PC-3 (cell line): Measurements from ENCODE around the gene C1GALT1. TPM values are rescaled to one million over a fixed set of nuclear protein-coding genes. Genes with fewer than 3 reads are reported as not detected.
"Not testable (repeated sequence)": the region's sequence is repeated elsewhere in the genome, so short reads cannot be mapped to it uniquely, and the experiment has no call there.

Experiments
- ATAC-seq: fragments of 200-7000 bp; cut with Tn5 transposase; 2 replicates; pipeline ENCODE4 v1.9.1; 2020; ENCODE audit warnings: mild to moderate bottlenecking, moderate library complexity
- BruUV-seq: library from RNA; stranded (reverse); fragments of 400-500 nt; replicated peaks from 2 replicates; lab custom pipeline; 2021; lab: Mats Ljungman, UMichigan
- CTCF ChIA-PET: fragments of 300-600 bp; sonication (Branson Sonifier 250); formaldehyde crosslinking; loops from one replicate; lab custom pipeline; 2022; ENCODE audit warnings: antibody characterized with exemption; lab: Charles Lee
- POLR2A ChIA-PET: fragments of 300-600 bp; sonication (Branson Sonifier 250); formaldehyde crosslinking; loops from one replicate; lab custom pipeline; 2022; ENCODE audit warnings: antibody characterized with exemption; ENCODE audit not compliant: unreplicated experiment; lab: Charles Lee
- DNase-seq: peaks from one replicate; pipeline ENCODE4 v3.0.0-alpha.2; 2015
- H2AFZ ChIP-seq: fragments of 300-600 bp; sonication (generic); 2 replicates; pipeline ENCODE4 v1.6.0; 2016; ENCODE audit warnings: antibody characterized with exemption, low read length
- H3F3A ChIP-seq: fragments of 300-600 bp; sonication (generic); one replicate; pipeline ENCODE4 v1.6.0; 2017; ENCODE audit warnings: antibody characterized with exemption, low read length, control low read depth, mild to moderate bottlenecking; ENCODE audit not compliant: unreplicated experiment
- H3K27ac ChIP-seq: fragments of 300-600 bp; sonication (generic); 2 replicates; pipeline ENCODE4 v1.5.1; 2016; ENCODE audit warnings: mild to moderate bottlenecking, low read length
- H3K27me3 ChIP-seq: fragments of 300-600 bp; sonication (generic); 2 replicates; pipeline ENCODE4 v1.6.1; 2016; ENCODE audit warnings: low read length, mixed read lengths
- H3K36me3 ChIP-seq: fragments of 300-600 bp; sonication (generic); 2 replicates; pipeline ENCODE4 v1.6.1; 2016; ENCODE audit warnings: low read depth, mixed run types, low read length, mixed read lengths
- H3K4me1 ChIP-seq: fragments of 300-600 bp; sonication (generic); 2 replicates; pipeline ENCODE4 v1.5.1; 2016; ENCODE audit warnings: low read length; ENCODE audit not compliant: insufficient read depth
- H3K4me2 ChIP-seq: fragments of 300-600 bp; sonication (generic); 2 replicates; pipeline ENCODE4 v1.6.0; 2016; ENCODE audit warnings: low read length
- H3K4me3 ChIP-seq: fragments of 300-600 bp; sonication (generic); 2 replicates; pipeline ENCODE4 v1.5.1; 2016; ENCODE audit warnings: mild to moderate bottlenecking, low read length, mixed read lengths
- H3K79me2 ChIP-seq: fragments of 300-600 bp; sonication (generic); 2 replicates; pipeline ENCODE4 v1.6.1; 2017; ENCODE audit warnings: low read length, mixed read lengths
- H3K9ac ChIP-seq: fragments of 300-600 bp; sonication (generic); 2 replicates; pipeline ENCODE4 v1.6.0; 2016; ENCODE audit warnings: mild to moderate bottlenecking, low read length
- H3K9me2 ChIP-seq: fragments of 300-600 bp; sonication (generic); replicated peaks from 2 replicates; pipeline ENCODE4 v1.6.1; 2016; ENCODE audit warnings: mixed run types, low read length, mixed read lengths
- H3K9me3 ChIP-seq: fragments of 300-600 bp; sonication (generic); 2 replicates; pipeline ENCODE4 v1.6.1; 2016; ENCODE audit warnings: low read length, mixed read lengths
- H4K20me1 ChIP-seq: fragments of 300-600 bp; sonication (generic); 2 replicates; pipeline ENCODE4 v1.6.1; 2016; ENCODE audit warnings: low read length, mixed read lengths
- CTCF ChIP-seq: fragments of 300-600 bp; sonication (generic); conservative IDR thresholded peaks from 2 replicates; pipeline ENCODE4 v1.5.1; 2017; ENCODE audit warnings: antibody characterized with exemption, low read depth, mild to moderate bottlenecking, low read length
- EZH2 ChIP-seq: fragments of 300-600 bp; sonication (generic); IDR thresholded peaks from one replicate; pipeline ENCODE4 v1.6.1; 2017; ENCODE audit warnings: antibody characterized with exemption, mild to moderate bottlenecking, low read length; ENCODE audit not compliant: unreplicated experiment
- EZH2phosphoT487 ChIP-seq: fragments of 300-600 bp; sonication (generic); IDR thresholded peaks from 2 replicates; pipeline ENCODE4 v1.6.1; 2018; ENCODE audit warnings: mild to moderate bottlenecking, antibody characterized with exemption, low read length, borderline replicate concordance
- intact Hi-C: fragments of 100-400 bp; cut with micrococcal nuclease; formaldehyde crosslinking; loops from 2 replicates; pipeline ENCODE4 v1.9.0; 2023
- total RNA-seq: library from RNA; depleted of rRNA; stranded (reverse); fragments of >200 nt; gene quantifications from 2 replicates; pipeline ENCODE4 v1.2.3, GENCODE V29; 2014

C1GALT1 gene
- total RNA-seq, 1 experiment from 2014 or later: 32.3 TPM

GRCh38 chr7:7237978-7238267 is 55.6 kb downstream of the C1GALT1 start:
- no peak overlapping the region for H3K27ac ChIP-seq
- no peak for TF ChIP-seq EZH2phosphoT487
- no peak for TF ChIP-seq EZH2
- no peak for TF ChIP-seq CTCF
- ChIA-PET CTCF (no interaction called here), POLR2A (no interaction called here)
- no peaks in the 10 kb centered on the region for H4K20me1 ChIP-seq
- H2AFZ ChIP-seq: no peak overlapping the region
- intact Hi-C loops: no loop called here
- no TSS peak for BruUV-seq
- no peaks in the 10 kb centered on the region for H3K27me3 ChIP-seq
- DNase-seq: no peak
- H3F3A ChIP-seq: no peaks in the 10 kb centered on the region
- H3K9me3 ChIP-seq: no peaks in the 10 kb centered on the region
- H3K4me1 ChIP-seq: no peaks in the 10 kb centered on the region
- no peak overlapping the region for H3K9ac ChIP-seq
- H3K9me2 ChIP-seq: no peaks in the 10 kb centered on the region
- H3K4me2 ChIP-seq: no peak overlapping the region
- no peak for ATAC-seq
- no peaks in the 10 kb centered on the region for H3K79me2 ChIP-seq
- no peak overlapping the region for H3K4me3 ChIP-seq
- peaks cover 6% of the 10 kb centered on the region; the same call in 1 of the 2 replicates for H3K36me3 ChIP-seq

GRCh38 chr7:7239346-7239745 is 57.0 kb downstream of the C1GALT1 start:
- H3F3A ChIP-seq: no peaks in the 10 kb centered on the region
- H3K27me3 ChIP-seq: no peaks in the 10 kb centered on the region
- TF ChIP-seq EZH2phosphoT487 (no peak), EZH2 (no peak), CTCF (no peak)
- BruUV-seq: no TSS peak
- no peak for ATAC-seq
- H3K36me3 ChIP-seq: peaks cover 16% of the 10 kb centered on the region; the same call in 1 of the 2 replicates
- no peak overlapping the region for H3K4me2 ChIP-seq
- ChIA-PET CTCF (no interaction called here), POLR2A (no interaction called here)
- intact Hi-C loops: no loop called here
- H3K79me2 ChIP-seq: no peaks in the 10 kb centered on the region
- H2AFZ ChIP-seq: no peak overlapping the region
- no peaks in the 10 kb centered on the region for H3K9me2 ChIP-seq
- no peak overlapping the region for H3K4me3 ChIP-seq
- H4K20me1 ChIP-seq: no peaks in the 10 kb centered on the region
- no peak overlapping the region for H3K27ac ChIP-seq
- DNase-seq: no peak
- no peaks in the 10 kb centered on the region for H3K9me3 ChIP-seq
- no peaks in the 10 kb centered on the region for H3K4me1 ChIP-seq
- H3K9ac ChIP-seq: no peak overlapping the region

- ChIA-PET CTCF (no interaction called here), POLR2A (no interaction called here)
- H2AFZ ChIP-seq: no peak overlapping the region
- H3K79me2 ChIP-seq: no peaks in the 10 kb centered on the region
- no peak overlapping the region for H3K9ac ChIP-seq
- no peaks in the 10 kb centered on the region for H3K27me3 ChIP-seq
- H4K20me1 ChIP-seq: no peaks in the 10 kb centered on the region
- H3K27ac ChIP-seq: no peak overlapping the region
- no peaks in the 10 kb centered on the region for H3K9me3 ChIP-seq
- no peaks in the 10 kb centered on the region for H3F3A ChIP-seq
- no peak for ATAC-seq
- no peak overlapping the region for H3K4me2 ChIP-seq
- peaks cover 19% of the 10 kb centered on the region; the same call in 1 of the 2 replicates for H3K36me3 ChIP-seq
- H3K4me1 ChIP-seq: peaks cover 8% of the 10 kb centered on the region
- BruUV-seq: no TSS peak
- TF ChIP-seq CTCF (no peak), EZH2phosphoT487 (no peak), EZH2 (no peak)
- no peaks in the 10 kb centered on the region for H3K9me2 ChIP-seq
- intact Hi-C loops: loop anchor here (10.0 kb wide), 1 partner anchor 138 kb away; no protein-coding TSS in a partner anchor
- no peak overlapping the region for H3K4me3 ChIP-seq
- no peak for DNase-seq
These were observed 60.6 kb downstream of the C1GALT1 start for GRCh38 chr7:7242899-7243298.

- H3K27me3 ChIP-seq, H3K9me2 ChIP-seq, CTCF ChIA-PET, H3F3A ChIP-seq, H3K9me3 ChIP-seq, H3K27ac ChIP-seq, BruUV-seq, H4K20me1 ChIP-seq, H3K4me3 ChIP-seq, POLR2A ChIA-PET, H3K9ac ChIP-seq, H3K4me2 ChIP-seq, H2AFZ ChIP-seq, H3K4me1 ChIP-seq, H3K79me2 ChIP-seq: not testable (repeated sequence)
- ATAC-seq: peak; percentile 37; the same call in 1 of the 2 replicates
- DNase-seq: peak; percentile 49
- peaks cover 12% of the 10 kb centered on the region; the same call in 1 of the 2 replicates for H3K36me3 ChIP-seq
- intact Hi-C loops: loop anchor here (5.0 to 10.0 kb wide), 2 partner anchors 63 to 140 kb away; partner anchors contain the start of gene C1GALT1
These were observed 62.9 kb downstream of the C1GALT1 start for GRCh38 chr7:7245233-7245632.
